CD4-positive, alpha-beta memory T cell (primary cell): Measurements from ENCODE around the gene VPS13D. TPM values are rescaled to one million over a fixed set of nuclear protein-coding genes. Genes with fewer than 3 reads are reported as not detected.

Experiments used
- CTCF ChIA-PET: fragments of 350-600 bp; sonication (Branson Sonifier 250); formaldehyde crosslinking; loops from one replicate; lab custom pipeline; 2021; ENCODE audit warnings: inconsistent platforms; ENCODE audit not compliant: partially characterized antibody; lab: Charles Lee
- POLR2A ChIA-PET: fragments of 350-600 bp; sonication (Branson Sonifier 250); formaldehyde crosslinking; loops from one replicate; lab custom pipeline; 2021; ENCODE audit not compliant: partially characterized antibody; lab: Charles Lee
- DNase-seq, 5 donors: peaks; one replicate each; pipeline versions ENCODE4 v3.0.0 to v3.0.0-alpha.2; 2020 to 2022; ENCODE audit warnings: mixed read lengths in 1 of 5
- H3K27ac ChIP-seq: one replicate; pipeline ENCODE4 v1.7.0; 2013; ENCODE audit warnings: low read depth, low read length
- H3K27me3 ChIP-seq: 2 replicates; pipeline ENCODE4 v1.7.0; 2013; ENCODE audit warnings: mild to moderate bottlenecking, low read length, moderate library complexity; ENCODE audit not compliant: insufficient read depth
- H3K36me3 ChIP-seq: 2 replicates; pipeline ENCODE4 v1.7.0; 2013; ENCODE audit warnings: mild to moderate bottlenecking, low read length, moderate library complexity; ENCODE audit not compliant: insufficient read depth
- H3K4me1 ChIP-seq: 2 replicates; pipeline ENCODE4 v1.7.0; 2013; ENCODE audit warnings: mild to moderate bottlenecking, low read length, moderate library complexity; ENCODE audit not compliant: insufficient read depth
- H3K4me3 ChIP-seq, 2 donors: one replicate each; pipeline ENCODE4 v1.7.0; 2013; ENCODE audit warnings: low read length in 2 of 2, mild to moderate bottlenecking in 1 of 2
- H3K9me3 ChIP-seq, 2 donors: one replicate each; pipeline ENCODE4 v1.7.0; 2013; ENCODE audit warnings: low read length in 2 of 2, control low read depth in 1 of 2; ENCODE audit not compliant: control insufficient read depth in 1 of 2
- H3K27ac Mint-ChIP-seq, 7 donors: one replicate each; pipeline ENCODE4 v1.8.0; 2020 to 2021; ENCODE audit warnings: mixed read lengths in 7 of 7, mild to moderate bottlenecking in 6 of 7, inconsistent platforms in 3 of 7, moderate library complexity in 3 of 7
- H3K27me3 Mint-ChIP-seq, 2 donors: one replicate each; pipeline ENCODE4 v1.8.0; 2020 to 2021; ENCODE audit warnings: mixed read lengths in 2 of 2
- H3K36me3 Mint-ChIP-seq, 2 donors: one replicate each; pipeline ENCODE4 v1.8.0; 2020 to 2021; ENCODE audit warnings: mixed read lengths in 2 of 2, inconsistent platforms in 1 of 2, mild to moderate bottlenecking in 1 of 2
- H3K4me1 Mint-ChIP-seq, 4 donors: one replicate each; pipeline ENCODE4 v1.8.0; 2020 to 2021; ENCODE audit warnings: mixed read lengths in 4 of 4, mild to moderate bottlenecking in 1 of 4
- H3K4me3 Mint-ChIP-seq, 8 donors: one replicate each; pipeline ENCODE4 v1.8.0; 2020 to 2021; ENCODE audit warnings: mixed read lengths in 8 of 8, mild to moderate bottlenecking in 7 of 8, moderate library complexity in 6 of 8, inconsistent platforms in 3 of 8
- H3K9me3 Mint-ChIP-seq, 8 donors: one replicate each; pipeline ENCODE4 v1.8.0; 2020 to 2021; ENCODE audit warnings: mixed read lengths in 8 of 8, mild to moderate bottlenecking in 5 of 8, inconsistent platforms in 3 of 8, moderate library complexity in 1 of 8
- intact Hi-C: fragments of 100-400 bp; cut with micrococcal nuclease; formaldehyde crosslinking; loops from one replicate; pipeline ENCODE4 v1.15.1; 2023
- polyA plus RNA-seq, 2 donors: library from polyadenylated mRNA; unstranded; fragments of 300-500 nt; fragmentation: Illumina TruSeq; gene quantifications; one replicate each; pipeline ENCODE4 v1.2.3, GENCODE V29; 2021
- total RNA-seq, 2 experiments: library from RNA; stranded (reverse); gene quantifications; one replicate each; pipeline ENCODE4 v1.2.3, GENCODE V29; 2021

VPS13D gene
- total and polyA plus RNA-seq, 4 experiments from 2014 or later, result 10.2 to 96.3 (median 52.5) TPM

- no peak for DNase-seq
- peaks cover 56 to 59% of the 10 kb centered on the region in 2 donors for H3K36me3 Mint-ChIP-seq
- H3K9me3 Mint-ChIP-seq, result no peaks in the 10 kb centered on the region
- no peak overlapping the region for H3K27ac ChIP-seq
- no peaks in the 10 kb centered on the region for H3K9me3 ChIP-seq
- ChIA-PET CTCF (no interaction called here), POLR2A (interaction anchor here (0.8 kb wide), 1 partner anchor 164 kb away, joined by 3 read pairs; no protein-coding TSS in a partner anchor)
- intact Hi-C loops, result no loop called here
- H3K4me3 Mint-ChIP-seq, result no peak overlapping the region
- no peak overlapping the region for H3K4me3 ChIP-seq
- peaks cover 25 to 53% (median 34%) of the 10 kb centered on the region in 4 donors for H3K4me1 Mint-ChIP-seq
- no peaks in the 10 kb centered on the region for H3K27me3 ChIP-seq
- H3K36me3 ChIP-seq, result peaks cover 27% of the 10 kb centered on the region
- no peaks in the 10 kb centered on the region for H3K27me3 Mint-ChIP-seq
- H3K4me1 ChIP-seq, result peaks cover 31% of the 10 kb centered on the region
- H3K27ac Mint-ChIP-seq, result peak overlapping the region in 5 of 7 donors; percentile 4 to 66 (median 43)
Observed at GRCh38 chr1:12380326-12381249, 150.8 kb downstream of the VPS13D start.

DNA sequence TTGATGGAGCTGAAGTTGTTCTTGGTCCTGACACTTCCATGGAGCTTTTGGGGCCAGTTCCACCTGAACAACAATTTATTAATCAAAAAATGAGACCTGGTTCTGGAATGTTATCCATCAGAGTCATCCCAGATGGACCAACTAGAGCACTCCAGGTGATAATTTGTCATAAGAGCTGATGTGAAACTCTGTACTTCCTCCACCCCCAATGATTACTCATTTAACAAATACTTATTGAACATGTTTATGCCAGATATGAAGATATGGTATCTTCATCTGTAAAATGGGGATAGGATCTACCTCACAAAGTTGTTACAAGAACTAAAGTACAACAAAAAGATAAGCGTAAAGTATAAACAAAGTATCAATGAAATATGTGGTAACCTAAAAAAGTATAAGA, 153.2 kb downstream of the VPS13D start:
- Histone ChIP-seq H3K27me3 (no peaks in the 10 kb centered on the region), H3K4me1 (peaks cover 48% of the 10 kb centered on the region), H3K36me3 (peaks cover 23% of the 10 kb centered on the region), H3K9me3 (no peaks in the 10 kb centered on the region), H3K27ac (no peak overlapping the region), H3K4me3 (no peak overlapping the region)
- no peak overlapping the region for H3K4me3 Mint-ChIP-seq
- H3K4me1 Mint-ChIP-seq, result peaks cover 40 to 64% (median 53%) of the 10 kb centered on the region in 4 donors
- peaks cover 62 to 71% of the 10 kb centered on the region in 2 donors for H3K36me3 Mint-ChIP-seq
- DNase-seq, result no peak
- ChIA-PET POLR2A (interaction anchor here (0.7 to 5.6 kb wide), 2 partner anchors 66 to 235 kb away, joined by 3 to 76 read pairs; partner anchors contain the start of gene DHRS3), CTCF (no interaction called here)
- H3K9me3 Mint-ChIP-seq, result peaks cover 4 to 21% (median 14%) of the 10 kb centered on the region in 8 donors
- intact Hi-C loops, result no loop called here
- no peaks in the 10 kb centered on the region for H3K27me3 Mint-ChIP-seq
- H3K27ac Mint-ChIP-seq, result peak overlapping the region; percentile 43 to 92 (median 83)

DNA sequence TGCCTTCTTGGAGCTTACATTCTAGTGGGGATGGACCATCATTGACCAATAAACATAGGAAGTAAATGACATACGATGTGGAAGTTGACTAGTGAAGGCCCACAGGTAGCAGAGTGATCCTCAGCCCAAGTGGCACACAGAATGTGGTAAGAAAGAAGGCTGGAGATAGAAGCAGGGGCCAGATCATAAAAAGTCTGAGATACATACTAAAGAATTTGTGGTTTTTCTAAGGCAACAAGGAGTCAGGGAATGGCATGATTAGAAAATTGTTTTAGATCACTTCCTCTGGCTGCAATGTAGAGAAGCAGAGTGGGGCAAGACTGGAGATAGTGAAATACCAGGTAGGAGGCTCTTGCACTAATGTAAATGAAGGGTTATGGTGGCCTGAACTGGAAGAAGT, 154.0 kb downstream of the VPS13D start:
- peak overlapping the region; percentile 69 to 93 (median 85) for H3K27ac Mint-ChIP-seq
- no peaks in the 10 kb centered on the region for H3K9me3 ChIP-seq
- H3K27me3 Mint-ChIP-seq, result no peaks in the 10 kb centered on the region
- H3K4me1 ChIP-seq, result peaks cover 48% of the 10 kb centered on the region
- no peak overlapping the region for H3K4me3 ChIP-seq
- no peaks in the 10 kb centered on the region for H3K27me3 ChIP-seq
- POLR2A ChIA-PET, result interaction anchor here (1.1 to 5.6 kb wide), 5 partner anchors 21 to 259 kb away, joined by 3 to 76 read pairs (median 7); partner anchors contain the start of gene DHRS3
- peaks cover 4 to 22% (median 14%) of the 10 kb centered on the region in 8 donors for H3K9me3 Mint-ChIP-seq
- H3K4me3 Mint-ChIP-seq, result peak overlapping the region in 7 of 8 donors; percentile 6 to 70 (median 48)
- DNase-seq, result no peak
- H3K36me3 Mint-ChIP-seq, result peaks cover 62 to 74% of the 10 kb centered on the region in 2 donors
- H3K36me3 ChIP-seq, result peaks cover 15% of the 10 kb centered on the region
- intact Hi-C loops, result no loop called here
- H3K4me1 Mint-ChIP-seq, result peaks cover 40 to 67% (median 54%) of the 10 kb centered on the region in 4 donors
- peak overlapping the region; percentile 58 for H3K27ac ChIP-seq
- CTCF ChIA-PET, result interaction anchor here (2.1 kb wide), 1 partner anchor 24 kb away, joined by 5 read pairs; no protein-coding TSS in a partner anchor

- Mint-ChIP-seq H3K9me3 (peaks cover 4 to 22% (median 14%) of the 10 kb centered on the region in 8 donors), H3K4me3 (peak overlapping the region; percentile 42 to 80 (median 68)), H3K36me3 (peaks cover 65 to 75% of the 10 kb centered on the region in 2 donors), H3K4me1 (peaks cover 40 to 74% (median 54%) of the 10 kb centered on the region in 4 donors), H3K27me3 (no peaks in the 10 kb centered on the region), H3K27ac (peak overlapping the region; percentile 73 to 96 (median 91))
- peaks cover 7% of the 10 kb centered on the region for H3K36me3 ChIP-seq
- H3K4me3 ChIP-seq, result peak overlapping the region in 1 of 2 donors; percentile 40
- CTCF ChIA-PET, result interaction anchor here (0.5 to 2.1 kb wide), 11 partner anchors 9 to 274 kb away, joined by 3 to 7 read pairs (median 3); no protein-coding TSS in a partner anchor
- DNase-seq, result peak; percentile 25 to 70 (median 36)
- peak overlapping the region; percentile 58 for H3K27ac ChIP-seq
- H3K9me3 ChIP-seq, result no peaks in the 10 kb centered on the region
- intact Hi-C loops, result loop anchor here (5.0 kb wide), 2 partner anchors 47 to 232 kb away; partner anchors contain the start of gene DHRS3
- H3K27me3 ChIP-seq, result no peaks in the 10 kb centered on the region
- POLR2A ChIA-PET, result interaction anchor here (0.9 to 5.6 kb wide), 21 partner anchors 9 to 253 kb away, joined by 3 to 76 read pairs (median 5); partner anchors contain the start of gene DHRS3
- H3K4me1 ChIP-seq, result peaks cover 48% of the 10 kb centered on the region
Observed at GRCh38 chr1:12384836-12385456, 155.1 kb downstream of the VPS13D start.

DNA sequence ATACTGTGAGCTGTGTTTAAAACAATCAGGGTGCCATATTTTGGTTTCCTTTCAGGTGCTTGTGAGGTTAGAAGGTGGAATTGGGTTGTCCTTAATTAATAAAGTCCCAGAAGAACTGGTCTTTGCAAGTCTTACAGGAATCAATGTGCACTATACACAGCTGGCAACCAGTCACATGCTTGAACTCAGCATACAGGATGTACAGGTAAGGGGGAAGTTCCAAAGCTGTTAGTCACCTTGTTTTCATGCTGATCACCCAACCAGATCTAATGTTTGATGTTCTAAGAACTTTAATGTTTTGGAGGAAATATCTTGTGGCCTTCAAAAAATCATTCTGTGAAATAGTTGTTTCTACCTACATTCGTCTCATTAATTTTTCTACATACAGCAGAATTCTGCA, 156.3 kb downstream of the VPS13D start:
- peaks cover 42 to 79% (median 52%) of the 10 kb centered on the region in 4 donors for H3K4me1 Mint-ChIP-seq
- no peaks in the 10 kb centered on the region for H3K27me3 Mint-ChIP-seq
- peak overlapping the region; percentile 82 to 96 (median 92) for H3K27ac Mint-ChIP-seq
- H3K9me3 ChIP-seq, result no peaks in the 10 kb centered on the region
- H3K36me3 Mint-ChIP-seq, result peaks cover 64 to 77% of the 10 kb centered on the region in 2 donors
- ChIA-PET CTCF (interaction anchor here (0.5 to 1.8 kb wide), 3 partner anchors 8 to 218 kb away, joined by 3 to 7 read pairs (median 4); no protein-coding TSS in a partner anchor), POLR2A (interaction anchor here (0.7 to 5.6 kb wide), 15 partner anchors 9 to 232 kb away, joined by 3 to 76 read pairs (median 7); partner anchors contain the start of gene DHRS3)
- H3K4me3 Mint-ChIP-seq, result peak overlapping the region; percentile 42 to 80 (median 72)
- H3K27ac ChIP-seq, result peak overlapping the region; percentile 58
- peak overlapping the region in 1 of 2 donors; percentile 40 for H3K4me3 ChIP-seq
- no peaks in the 10 kb centered on the region for H3K27me3 ChIP-seq
- peaks cover 4 to 22% (median 14%) of the 10 kb centered on the region in 8 donors for H3K9me3 Mint-ChIP-seq
- H3K4me1 ChIP-seq, result peaks cover 48% of the 10 kb centered on the region
- H3K36me3 ChIP-seq, result peaks cover 7% of the 10 kb centered on the region
- DNase-seq, result peak; percentile 30 to 84 (median 52)
- intact Hi-C loops, result loop anchor here (5.0 kb wide), 2 partner anchors 46 to 231 kb away; partner anchors contain the start of gene DHRS3

GRCh38 chr1:12387641-12388040, 157.8 kb downstream of the VPS13D start:
- Histone ChIP-seq H3K36me3 (peaks cover 7% of the 10 kb centered on the region), H3K4me1 (peaks cover 45% of the 10 kb centered on the region), H3K9me3 (no peaks in the 10 kb centered on the region), H3K27me3 (no peaks in the 10 kb centered on the region), H3K4me3 (no peak overlapping the region), H3K27ac (no peak overlapping the region)
- POLR2A ChIA-PET, result interaction anchor here (0.7 to 5.6 kb wide), 4 partner anchors 20 to 230 kb away, joined by 3 to 76 read pairs (median 12); partner anchors contain the start of gene DHRS3
- Mint-ChIP-seq H3K9me3 (peaks cover 4 to 22% (median 14%) of the 10 kb centered on the region in 8 donors), H3K36me3 (peaks cover 59 to 69% of the 10 kb centered on the region in 2 donors), H3K4me3 (peak overlapping the region in 1 of 8 donors; percentile 11), H3K27me3 (no peaks in the 10 kb centered on the region), H3K4me1 (peaks cover 39 to 70% (median 47%) of the 10 kb centered on the region in 4 donors), H3K27ac (peak overlapping the region in 1 of 7 donors; percentile 91)
- intact Hi-C loops, result loop anchor here (5.0 kb wide), 2 partner anchors 45 to 230 kb away; partner anchors contain the start of gene DHRS3
- CTCF ChIA-PET, result interaction anchor here (1.0 to 1.1 kb wide), 2 partner anchors 10 to 20 kb away, joined by 4 to 5 read pairs; no protein-coding TSS in a partner anchor
- DNase-seq, result no peak
